ENCODE measurements around the gene KCNC2.

KCNC2 gene

DNA sequence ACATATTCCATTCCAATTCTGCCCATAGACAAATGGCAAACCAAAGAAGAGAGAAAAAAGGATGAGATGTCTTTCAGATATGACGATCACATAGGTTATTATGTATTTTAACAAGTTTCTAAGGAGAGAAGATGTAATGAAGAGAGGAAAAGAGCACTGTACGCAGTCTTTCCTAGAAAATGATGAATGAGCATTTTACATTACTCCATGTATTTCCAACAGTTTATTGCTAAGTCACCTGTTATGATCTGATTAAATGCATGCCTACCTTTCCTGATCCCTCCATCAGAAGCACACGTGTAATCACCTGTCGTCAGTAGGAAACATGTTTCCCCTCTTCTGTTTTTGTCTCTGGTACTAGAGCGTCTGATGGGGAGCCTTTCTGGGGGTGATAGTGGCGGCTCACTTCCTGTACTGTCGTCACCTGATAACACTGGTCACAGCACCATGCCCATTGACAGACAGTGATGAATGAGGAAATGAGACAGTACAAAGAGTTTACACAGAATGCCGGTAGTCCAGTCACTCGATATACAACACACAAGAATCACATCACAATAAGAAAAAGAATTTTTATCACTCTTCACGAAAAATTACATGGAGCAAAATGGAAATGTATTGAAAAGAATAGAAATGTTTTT, 161.6 kb downstream of the KCNC2 start:
- Histone ChIP-seq H4K8ac (ENCODE audit: low read length) (no peak overlapping the region), H2AK5ac (ENCODE audit: low read length, severe bottlenecking) (no peak overlapping the region), H3K4me3 (ENCODE audit: insufficient read depth in 1 of 2, low read depth in 1 of 2, low read length in 2 of 2) (no peak overlapping the region), H3K9ac (ENCODE audit: low read length) (no peak overlapping the region), H3K23ac (ENCODE audit: low read length in 2 of 2) (no peak overlapping the region), H3K27ac (ENCODE audit: low read length, poor library complexity, severe bottlenecking) (no peak overlapping the region), H2BK15ac (ENCODE audit: low read depth, poor library complexity, severe bottlenecking) (no peak overlapping the region), H3K27me3 (ENCODE audit: control insufficient read depth in 1 of 2, insufficient read depth in 1 of 2, low read length in 2 of 2) (no peaks in the 10 kb centered on the region), H3K18ac (ENCODE audit: low read depth in 1 of 2, low read length in 2 of 2) (no peak overlapping the region), H3K79me1 (replicated peaks; ENCODE audit: low read length, poor library complexity, severe bottlenecking) (no peaks in the 10 kb centered on the region), H2BK5ac (ENCODE audit: low read depth, low read length, poor library complexity, severe bottlenecking) (no peak overlapping the region), H3K4me1 (ENCODE audit: control insufficient read depth, insufficient read depth, low read depth, low read length) (no peaks in the 10 kb centered on the region), H2BK120ac (ENCODE audit: low read depth, low read length) (no peak overlapping the region), H3K14ac (ENCODE audit: low read length in 2 of 2) (no peak overlapping the region), H3K36me3 (ENCODE audit: control insufficient read depth in 1 of 2, insufficient read depth in 2 of 2, low read depth in 1 of 2, low read length in 2 of 2) (no peaks in the 10 kb centered on the region), H2AFZ (ENCODE audit: low read depth, low read length) (no peak overlapping the region), H3K9me3 (ENCODE audit: control insufficient read depth, low read length) (no peaks in the 10 kb centered on the region), H3K4me2 (ENCODE audit: low read length, poor library complexity, severe bottlenecking) (no peak overlapping the region), H4K91ac (ENCODE audit: low read length) (no peak overlapping the region), H3K4ac (ENCODE audit: low read depth in 1 of 2, low read length in 2 of 2) (no peak overlapping the region), H2BK12ac (ENCODE audit: low read length in 2 of 2) (no peak overlapping the region)
- DNase-seq, result no peak
- WGBS, result 75% methylated on average over 5 of the region's 10 CpGs

DNA sequence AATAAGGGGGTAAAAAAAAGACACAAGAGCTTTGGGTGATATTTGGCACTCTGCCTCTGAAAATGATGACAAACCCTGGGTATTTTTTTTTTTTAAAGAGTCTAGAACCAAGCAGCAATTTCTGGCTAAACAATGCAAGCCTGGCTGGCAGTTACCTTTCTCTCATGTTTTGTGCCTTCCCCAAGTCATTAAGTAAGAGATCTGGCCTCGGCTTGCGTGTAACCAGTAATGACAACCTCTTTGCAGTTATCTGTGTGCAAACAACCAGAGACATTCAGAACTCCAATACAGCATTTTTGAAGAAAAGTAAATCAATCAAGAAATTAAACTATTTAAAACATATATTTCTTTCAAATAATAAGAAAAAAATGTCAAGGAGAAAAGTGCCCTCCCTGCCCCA, 167.5 kb downstream of the KCNC2 start:
- Histone ChIP-seq H3K27me3 (ENCODE audit: control insufficient read depth in 1 of 2, insufficient read depth in 1 of 2, low read length in 2 of 2) (no peaks in the 10 kb centered on the region), H4K91ac (ENCODE audit: low read length) (no peak overlapping the region), H4K8ac (ENCODE audit: low read length) (no peak overlapping the region), H3K18ac (ENCODE audit: low read depth in 1 of 2, low read length in 2 of 2) (no peak overlapping the region), H3K23ac (ENCODE audit: low read length in 2 of 2) (no peak overlapping the region), H2AK5ac (ENCODE audit: low read length, severe bottlenecking) (no peak overlapping the region), H2BK5ac (ENCODE audit: low read depth, low read length, poor library complexity, severe bottlenecking) (no peak overlapping the region), H3K9me3 (ENCODE audit: control insufficient read depth, low read length) (no peaks in the 10 kb centered on the region), H3K79me1 (replicated peaks; ENCODE audit: low read length, poor library complexity, severe bottlenecking) (no peaks in the 10 kb centered on the region), H2BK12ac (ENCODE audit: low read length in 2 of 2) (no peak overlapping the region), H3K4me2 (ENCODE audit: low read length, poor library complexity, severe bottlenecking) (no peak overlapping the region), H2AFZ (ENCODE audit: low read depth, low read length) (no peak overlapping the region), H3K4me1 (ENCODE audit: control insufficient read depth, insufficient read depth, low read depth, low read length) (no peaks in the 10 kb centered on the region), H3K9ac (ENCODE audit: low read length) (no peak overlapping the region), H2BK120ac (ENCODE audit: low read depth, low read length) (no peak overlapping the region), H2BK15ac (ENCODE audit: low read depth, poor library complexity, severe bottlenecking) (no peak overlapping the region), H3K36me3 (ENCODE audit: control insufficient read depth in 1 of 2, insufficient read depth in 2 of 2, low read depth in 1 of 2, low read length in 2 of 2) (no peaks in the 10 kb centered on the region), H3K27ac (ENCODE audit: low read length, poor library complexity, severe bottlenecking) (no peak overlapping the region), H3K14ac (ENCODE audit: low read length in 2 of 2) (no peak overlapping the region), H3K4me3 (ENCODE audit: insufficient read depth in 1 of 2, low read depth in 1 of 2, low read length in 2 of 2) (no peak overlapping the region), H3K4ac (ENCODE audit: low read depth in 1 of 2, low read length in 2 of 2) (no peak overlapping the region)
- DNase-seq, result no peak
- WGBS, result 89% methylated on average over 2 of the region's 2 CpGs

DNA sequence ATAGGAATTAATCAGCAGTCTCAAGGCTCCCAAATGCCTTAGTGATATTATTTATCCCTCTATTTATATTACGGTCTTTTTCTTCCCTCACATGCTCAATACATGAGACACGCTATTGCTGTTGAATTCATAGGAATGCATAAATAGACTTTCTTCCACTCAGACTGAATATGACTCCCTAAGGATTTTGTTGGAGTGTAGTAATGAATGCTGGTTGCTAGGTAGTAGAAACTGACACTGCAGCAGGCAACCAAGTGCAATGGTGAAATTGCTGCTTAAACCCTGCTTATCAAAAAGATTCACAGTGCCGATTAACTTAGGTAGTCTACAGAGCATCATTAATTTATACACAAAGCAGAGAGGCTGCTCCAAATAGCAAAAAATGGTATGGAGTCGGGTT, 168.2 kb downstream of the KCNC2 start:
- Histone ChIP-seq H3K4me1 (ENCODE audit: control insufficient read depth, insufficient read depth, low read depth, low read length) (no peaks in the 10 kb centered on the region), H2BK12ac (ENCODE audit: low read length in 2 of 2) (no peak overlapping the region), H3K79me1 (replicated peaks; ENCODE audit: low read length, poor library complexity, severe bottlenecking) (no peaks in the 10 kb centered on the region), H3K27me3 (ENCODE audit: control insufficient read depth in 1 of 2, insufficient read depth in 1 of 2, low read length in 2 of 2) (no peaks in the 10 kb centered on the region), H2BK5ac (ENCODE audit: low read depth, low read length, poor library complexity, severe bottlenecking) (no peak overlapping the region), H3K18ac (ENCODE audit: low read depth in 1 of 2, low read length in 2 of 2) (no peak overlapping the region), H3K23ac (ENCODE audit: low read length in 2 of 2) (no peak overlapping the region), H3K4me3 (ENCODE audit: insufficient read depth in 1 of 2, low read depth in 1 of 2, low read length in 2 of 2) (no peak overlapping the region), H4K91ac (ENCODE audit: low read length) (no peak overlapping the region), H3K9ac (ENCODE audit: low read length) (no peak overlapping the region), H3K4me2 (ENCODE audit: low read length, poor library complexity, severe bottlenecking) (no peak overlapping the region), H3K9me3 (ENCODE audit: control insufficient read depth, low read length) (no peaks in the 10 kb centered on the region), H2BK15ac (ENCODE audit: low read depth, poor library complexity, severe bottlenecking) (no peak overlapping the region), H3K14ac (ENCODE audit: low read length in 2 of 2) (no peak overlapping the region), H2AK5ac (ENCODE audit: low read length, severe bottlenecking) (no peak overlapping the region), H3K4ac (ENCODE audit: low read depth in 1 of 2, low read length in 2 of 2) (no peak overlapping the region), H3K27ac (ENCODE audit: low read length, poor library complexity, severe bottlenecking) (no peak overlapping the region), H2BK120ac (ENCODE audit: low read depth, low read length) (no peak overlapping the region), H2AFZ (ENCODE audit: low read depth, low read length) (no peak overlapping the region), H4K8ac (ENCODE audit: low read length) (no peak overlapping the region), H3K36me3 (ENCODE audit: control insufficient read depth in 1 of 2, insufficient read depth in 2 of 2, low read depth in 1 of 2, low read length in 2 of 2) (no peaks in the 10 kb centered on the region)
- no peak for DNase-seq
- WGBS, result no CpG with 5 or more reads among the region's 4 CpGs

DNA sequence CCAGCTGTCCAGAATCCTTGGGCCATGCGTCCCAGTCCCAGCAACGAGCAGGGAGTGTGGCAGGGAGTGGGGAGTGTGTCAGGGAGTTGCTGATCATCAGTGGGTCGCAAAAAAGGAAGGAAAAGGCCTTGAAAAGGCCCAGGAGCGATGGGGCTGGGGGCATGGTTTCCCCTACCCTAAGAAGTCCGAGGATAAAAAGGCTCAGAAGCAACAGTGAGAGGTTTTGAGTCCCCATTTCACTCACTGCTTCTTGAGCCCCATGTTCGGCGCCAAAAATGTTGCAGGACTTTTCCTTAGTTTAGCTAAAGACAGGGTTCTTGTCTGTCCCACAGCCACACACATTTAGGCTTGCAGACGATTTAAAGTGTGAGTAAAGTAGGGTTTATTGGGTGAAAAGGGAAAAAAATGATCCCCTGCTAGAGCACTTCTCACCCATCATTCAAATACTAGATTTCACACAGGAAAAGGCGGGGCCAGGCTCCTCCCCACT, 189.5 kb downstream of the KCNC2 start:
- DNase-seq, result peak; percentile 8
- Histone ChIP-seq H3K36me3 (ENCODE audit: control insufficient read depth in 1 of 2, insufficient read depth in 2 of 2, low read depth in 1 of 2, low read length in 2 of 2) (no peaks in the 10 kb centered on the region), H3K4ac (ENCODE audit: low read depth in 1 of 2, low read length in 2 of 2) (no peak overlapping the region), H3K18ac (ENCODE audit: low read depth in 1 of 2, low read length in 2 of 2) (no peak overlapping the region), H2AFZ (ENCODE audit: low read depth, low read length) (no peak overlapping the region), H2AK5ac (ENCODE audit: low read length, severe bottlenecking) (no peak overlapping the region), H3K9ac (ENCODE audit: low read length) (no peak overlapping the region), H4K8ac (ENCODE audit: low read length) (no peak overlapping the region), H2BK15ac (ENCODE audit: low read depth, poor library complexity, severe bottlenecking) (no peak overlapping the region), H4K91ac (ENCODE audit: low read length) (no peak overlapping the region), H2BK12ac (ENCODE audit: low read length in 2 of 2) (no peak overlapping the region), H3K27ac (ENCODE audit: low read length, poor library complexity, severe bottlenecking) (no peak overlapping the region), H3K27me3 (ENCODE audit: control insufficient read depth in 1 of 2, insufficient read depth in 1 of 2, low read length in 2 of 2) (no peaks in the 10 kb centered on the region), H3K4me3 (ENCODE audit: insufficient read depth in 1 of 2, low read depth in 1 of 2, low read length in 2 of 2) (no peak overlapping the region), H2BK5ac (ENCODE audit: low read depth, low read length, poor library complexity, severe bottlenecking) (no peak overlapping the region), H3K9me3 (ENCODE audit: control insufficient read depth, low read length) (peaks cover 73% of the 10 kb centered on the region), H2BK120ac (ENCODE audit: low read depth, low read length) (no peak overlapping the region), H3K79me1 (replicated peaks; ENCODE audit: low read length, poor library complexity, severe bottlenecking) (no peaks in the 10 kb centered on the region), H3K14ac (ENCODE audit: low read length in 2 of 2) (no peak overlapping the region), H3K23ac (ENCODE audit: low read length in 2 of 2) (no peak overlapping the region), H3K4me2 (ENCODE audit: low read length, poor library complexity, severe bottlenecking) (no peak overlapping the region), H3K4me1 (ENCODE audit: control insufficient read depth, insufficient read depth, low read depth, low read length) (no peaks in the 10 kb centered on the region)
- 57% methylated on average over 8 of the region's 9 CpGs for WGBS

Measured in mesenchymal stem cell (in vitro differentiated cells and primary cell).